ENCODE measurements around the gene PSME1. TPM values are rescaled to one million over a fixed set of nuclear protein-coding genes. Genes with fewer than 3 reads are reported as not detected.

The PSME1 gene
- total RNA-seq, 2 donors from 2014 or later = 199 to 235 TPM

DNA sequence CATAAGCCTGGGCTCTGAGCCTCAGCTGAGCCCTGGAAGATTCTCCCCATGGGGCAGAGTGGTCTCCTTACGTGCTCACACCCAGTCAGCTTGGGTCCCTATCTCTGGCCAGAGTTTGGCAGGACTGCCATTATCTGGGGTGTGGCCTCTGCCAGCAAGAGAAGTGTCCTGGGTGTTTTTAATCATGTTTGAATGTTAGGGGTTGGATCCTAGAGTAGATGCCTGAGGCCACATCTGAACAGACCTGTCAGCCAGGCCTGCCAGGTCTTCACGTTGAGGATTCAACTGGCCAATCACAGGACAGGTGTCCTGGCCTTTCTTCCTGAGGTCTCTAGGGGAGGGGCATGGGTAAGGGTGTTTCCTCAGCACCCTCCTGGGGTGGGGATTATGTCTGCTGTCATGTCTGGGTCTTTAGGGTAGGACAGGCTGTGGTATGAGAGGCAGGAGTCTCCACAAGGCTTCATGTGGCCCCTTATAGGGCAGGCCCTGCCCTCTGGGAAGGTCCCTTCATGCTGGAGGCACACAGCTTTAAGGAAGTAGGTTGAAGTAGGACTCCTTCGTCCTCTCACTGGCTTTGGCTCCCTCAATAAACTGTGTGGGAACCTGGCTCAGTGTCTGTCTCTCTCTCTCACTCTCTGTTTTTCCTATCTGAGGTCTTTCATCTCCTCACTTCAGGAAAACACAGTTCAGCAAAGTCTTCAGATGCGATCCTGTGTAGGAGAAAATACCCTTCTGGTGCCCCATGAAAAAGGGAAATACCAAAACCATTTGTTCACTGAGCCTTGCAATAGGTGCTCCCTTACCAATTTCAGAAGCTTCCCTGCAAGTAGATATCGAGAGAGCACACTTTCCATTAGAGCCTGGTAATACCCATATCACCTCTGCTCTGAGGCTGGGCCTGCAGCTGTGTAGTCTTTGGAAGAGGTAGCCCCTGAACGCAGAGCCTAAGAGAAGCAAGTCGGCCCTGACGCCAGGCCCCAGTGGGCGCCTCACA lies 12.3 kb upstream of the PSME1 start:
- DNase-seq = no peak
- Histone ChIP-seq H3K9ac (ENCODE audit: low read depth in 2 of 2, low read length in 2 of 2) (no peak overlapping the region), H3K9me3 (no peaks in the 10 kb centered on the region), H3K27me3 (no peaks in the 10 kb centered on the region), H3K27ac (no peak overlapping the region), H3K4me3 (no peak overlapping the region), H3K4me1 (no peaks in the 10 kb centered on the region), H3K36me3 (peaks cover 11% of the 10 kb centered on the region)
- intact Hi-C loops (cut with DNase I) = no loop called here
- TF ChIP-seq, protein P1, sequence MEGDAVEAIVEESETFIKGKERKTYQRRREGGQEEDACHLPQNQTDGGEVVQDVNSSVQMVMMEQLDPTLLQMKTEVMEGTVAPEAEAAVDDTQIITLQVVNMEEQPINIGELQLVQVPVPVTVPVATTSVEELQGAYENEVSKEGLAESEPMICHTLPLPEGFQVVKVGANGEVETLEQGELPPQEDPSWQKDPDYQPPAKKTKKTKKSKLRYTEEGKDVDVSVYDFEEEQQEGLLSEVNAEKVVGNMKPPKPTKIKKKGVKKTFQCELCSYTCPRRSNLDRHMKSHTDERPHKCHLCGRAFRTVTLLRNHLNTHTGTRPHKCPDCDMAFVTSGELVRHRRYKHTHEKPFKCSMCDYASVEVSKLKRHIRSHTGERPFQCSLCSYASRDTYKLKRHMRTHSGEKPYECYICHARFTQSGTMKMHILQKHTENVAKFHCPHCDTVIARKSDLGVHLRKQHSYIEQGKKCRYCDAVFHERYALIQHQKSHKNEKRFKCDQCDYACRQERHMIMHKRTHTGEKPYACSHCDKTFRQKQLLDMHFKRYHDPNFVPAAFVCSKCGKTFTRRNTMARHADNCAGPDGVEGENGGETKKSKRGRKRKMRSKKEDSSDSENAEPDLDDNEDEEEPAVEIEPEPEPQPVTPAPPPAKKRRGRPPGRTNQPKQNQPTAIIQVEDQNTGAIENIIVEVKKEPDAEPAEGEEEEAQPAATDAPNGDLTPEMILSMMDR (IDR thresholded peaks at IDR 0.05) = no peak

DNA sequence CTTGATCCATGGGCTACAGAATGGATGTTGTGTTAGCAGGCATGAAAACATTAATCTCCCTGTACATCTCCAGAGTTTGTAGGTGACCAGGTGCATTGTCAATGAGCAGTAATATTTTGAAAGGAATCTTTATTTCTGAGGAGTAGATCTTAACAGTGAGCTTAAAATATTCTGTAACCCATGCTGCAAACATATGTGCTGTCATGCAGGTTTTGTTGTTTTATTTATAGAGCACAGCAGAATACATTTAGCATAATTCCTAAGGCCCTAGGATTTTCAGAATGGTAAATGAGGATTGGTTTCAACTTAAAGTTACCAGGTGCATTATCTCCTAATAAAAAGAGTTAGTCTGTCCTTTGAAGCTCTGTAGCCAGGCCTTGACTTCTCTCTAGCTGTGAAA lies 9.1 kb upstream of the PSME1 start:
- TF ChIP-seq, protein P1 (IDR thresholded peaks at IDR 0.05) = no peak
- intact Hi-C loops (cut with DNase I) = no loop called here
- no peaks in the 10 kb centered on the region for H3K36me3 ChIP-seq
- H3K27ac ChIP-seq = no peak overlapping the region
- H3K9ac ChIP-seq (ENCODE audit: low read depth in 2 of 2, low read length in 2 of 2) = no peak overlapping the region
- no peaks in the 10 kb centered on the region for H3K27me3 ChIP-seq
- H3K9me3 ChIP-seq = no peaks in the 10 kb centered on the region
- no peak overlapping the region for H3K4me3 ChIP-seq
- DNase-seq = no peak
- no peaks in the 10 kb centered on the region for H3K4me1 ChIP-seq

DNA sequence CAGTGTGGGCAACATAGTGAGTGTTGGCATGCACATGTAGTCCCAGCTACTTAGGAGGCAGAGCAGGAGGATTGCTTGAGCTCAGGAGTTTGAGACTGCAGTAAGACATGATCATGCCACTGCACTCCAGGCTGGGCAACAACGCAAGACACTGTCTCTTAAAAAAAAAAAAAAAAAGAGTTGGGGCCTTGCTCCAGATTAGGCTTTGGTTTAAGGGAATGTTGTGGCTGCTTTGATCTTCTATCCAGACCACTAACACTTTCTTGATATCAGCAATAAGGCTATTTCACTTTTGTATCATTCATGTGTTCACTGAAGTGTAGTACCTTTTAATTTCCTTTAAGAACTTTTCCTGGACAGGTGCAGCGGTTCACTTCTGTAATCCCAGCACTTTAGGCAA lies 8.3 kb upstream of the PSME1 start:
- intact Hi-C loops (cut with DNase I) = no loop called here
- no peaks in the 10 kb centered on the region for H3K9me3 ChIP-seq
- no peak for DNase-seq
- no peaks in the 10 kb centered on the region for H3K36me3 ChIP-seq
- H3K27me3 ChIP-seq = no peaks in the 10 kb centered on the region
- no peaks in the 10 kb centered on the region for H3K4me1 ChIP-seq
- TF ChIP-seq, protein P1 (IDR thresholded peaks at IDR 0.05) = no peak
- H3K9ac ChIP-seq (ENCODE audit: low read depth in 2 of 2, low read length in 2 of 2) = no peak overlapping the region
- no peak overlapping the region for H3K4me3 ChIP-seq
- H3K27ac ChIP-seq = no peak overlapping the region

DNA sequence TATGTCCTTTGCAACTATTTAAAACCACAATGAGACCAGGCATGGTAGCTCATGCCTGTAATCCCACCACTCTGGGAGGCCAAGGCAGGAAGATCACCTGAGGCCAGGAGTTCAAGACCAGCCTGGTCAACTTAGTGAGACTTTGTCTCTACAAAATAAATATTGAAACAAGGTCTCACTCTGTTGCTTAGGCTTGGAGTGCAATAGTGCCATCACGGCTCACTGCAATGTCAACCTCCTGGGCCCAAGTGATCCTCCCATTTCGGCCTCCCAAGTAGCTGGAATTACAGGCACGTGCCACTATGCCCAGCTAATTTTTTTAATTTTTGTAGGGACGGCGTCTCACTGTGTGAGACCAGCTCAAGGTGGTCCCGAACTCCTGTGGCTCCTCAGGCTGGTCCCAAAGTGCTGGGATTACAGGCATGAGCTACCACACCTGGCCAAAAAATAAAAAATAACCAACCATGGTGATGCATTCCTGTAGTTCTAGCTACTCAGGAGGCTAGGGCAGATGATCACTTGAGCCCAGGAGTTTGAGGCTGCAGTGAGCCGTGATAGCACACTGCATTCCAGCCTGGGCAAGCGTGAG lies 6.5 kb upstream of the PSME1 start:
- H3K4me3 ChIP-seq = no peak overlapping the region
- no peak for DNase-seq
- H3K36me3 ChIP-seq = no peaks in the 10 kb centered on the region
- intact Hi-C loops (cut with DNase I) = no loop called here
- H3K4me1 ChIP-seq = no peaks in the 10 kb centered on the region
- no peaks in the 10 kb centered on the region for H3K27me3 ChIP-seq
- TF ChIP-seq, protein P1 (IDR thresholded peaks at IDR 0.05) = no peak
- no peak overlapping the region for H3K27ac ChIP-seq
- no peaks in the 10 kb centered on the region for H3K9me3 ChIP-seq
- H3K9ac ChIP-seq (ENCODE audit: low read depth in 2 of 2, low read length in 2 of 2) = no peak overlapping the region

DNA sequence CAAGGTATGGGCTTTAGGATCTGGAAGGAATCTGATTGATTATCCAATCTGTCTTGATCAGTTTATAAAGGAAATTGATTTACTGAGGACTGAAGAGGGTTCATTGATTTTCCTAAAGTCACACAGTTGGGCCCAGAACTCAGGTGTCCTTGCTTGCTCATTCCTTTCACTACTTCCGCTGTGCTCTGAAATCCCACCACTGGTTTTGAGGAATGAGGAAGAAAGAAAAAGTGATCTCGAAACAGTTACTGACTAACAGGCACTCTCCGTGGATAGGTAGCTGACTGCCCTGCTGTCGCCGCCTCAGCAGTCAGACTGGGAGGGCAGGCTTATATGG lies 5.6 kb upstream of the PSME1 start, which contains the start of gene FITM1:
FITM1 (plus strand) TSS at position 280 of the 337 bp plus-strand sequence. CDS start 905 bp downstream, outside the sequence.
- no peak for DNase-seq

More for the DNA sequence above, 5.6 kb upstream of the PSME1 start, which contains the start of gene FITM1:
- Histone ChIP-seq H3K27ac (no peak within 1 kb of the TSS), H3K27me3 (no peaks in the 10 kb centered on the region), H3K36me3 (no peaks in the 10 kb centered on the region), H3K4me3 (no peak within 1 kb of the TSS), H3K9ac (ENCODE audit: low read depth in 2 of 2, low read length in 2 of 2) (no peak within 1 kb of the TSS), H3K4me1 (no peaks in the 10 kb centered on the region), H3K9me3 (no peaks in the 10 kb centered on the region)
- intact Hi-C loops (cut with DNase I) = no loop called here
- TF ChIP-seq, protein P1 (IDR thresholded peaks at IDR 0.05) = no peak

Measured in colonic mucosa (tissue), 4 donors.